HPDE6-E6E7 (cell line): ENCODE data around the gene RANBP2.

ENCODE experiments used
- DNase-seq: peaks from one replicate; pipeline ENCODE4 v3.0.0; 2011; ENCODE audit warnings: missing footprints; ENCODE audit errors: extremely low spot score

The RANBP2 gene

DNA sequence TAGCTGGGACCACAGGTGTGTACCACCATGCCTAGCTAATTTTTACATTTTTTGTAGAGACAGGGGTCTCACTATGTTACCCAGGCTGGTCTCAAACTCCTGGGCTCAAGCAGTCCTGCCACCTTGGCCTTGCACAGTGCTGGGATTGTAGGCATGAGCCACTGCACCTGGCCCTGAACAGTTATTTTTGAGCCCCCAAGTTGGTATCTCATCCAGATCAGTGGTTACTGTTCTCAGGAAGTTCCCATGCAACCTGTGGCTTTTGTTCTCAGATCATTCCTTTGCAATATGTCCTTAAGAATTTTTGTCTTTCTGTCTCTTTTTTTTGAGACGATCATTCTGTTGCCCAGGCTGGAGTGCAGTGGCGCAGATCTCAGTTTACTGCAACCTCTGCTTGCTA lies 59.6 kb downstream of the RANBP2 start:
- no peak for DNase-seq

DNA sequence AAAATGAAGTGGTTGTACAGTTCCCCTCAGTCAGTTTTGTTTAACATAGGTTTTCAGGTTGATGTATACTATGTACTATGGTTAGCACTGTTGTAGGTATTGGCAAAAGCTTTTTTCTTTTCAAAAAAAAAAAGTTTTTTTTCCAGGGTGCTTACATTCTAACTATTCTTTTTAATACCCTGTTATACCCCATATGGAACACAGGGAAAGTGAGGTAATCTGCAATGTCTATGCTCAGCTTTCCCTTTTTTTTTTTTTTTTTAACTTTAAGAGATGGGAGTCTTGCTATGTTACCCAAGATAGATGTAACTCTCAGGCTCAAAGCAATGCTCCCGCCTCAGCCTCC lies 66.7 kb downstream of the RANBP2 start:
- DNase-seq = no peak

DNA sequence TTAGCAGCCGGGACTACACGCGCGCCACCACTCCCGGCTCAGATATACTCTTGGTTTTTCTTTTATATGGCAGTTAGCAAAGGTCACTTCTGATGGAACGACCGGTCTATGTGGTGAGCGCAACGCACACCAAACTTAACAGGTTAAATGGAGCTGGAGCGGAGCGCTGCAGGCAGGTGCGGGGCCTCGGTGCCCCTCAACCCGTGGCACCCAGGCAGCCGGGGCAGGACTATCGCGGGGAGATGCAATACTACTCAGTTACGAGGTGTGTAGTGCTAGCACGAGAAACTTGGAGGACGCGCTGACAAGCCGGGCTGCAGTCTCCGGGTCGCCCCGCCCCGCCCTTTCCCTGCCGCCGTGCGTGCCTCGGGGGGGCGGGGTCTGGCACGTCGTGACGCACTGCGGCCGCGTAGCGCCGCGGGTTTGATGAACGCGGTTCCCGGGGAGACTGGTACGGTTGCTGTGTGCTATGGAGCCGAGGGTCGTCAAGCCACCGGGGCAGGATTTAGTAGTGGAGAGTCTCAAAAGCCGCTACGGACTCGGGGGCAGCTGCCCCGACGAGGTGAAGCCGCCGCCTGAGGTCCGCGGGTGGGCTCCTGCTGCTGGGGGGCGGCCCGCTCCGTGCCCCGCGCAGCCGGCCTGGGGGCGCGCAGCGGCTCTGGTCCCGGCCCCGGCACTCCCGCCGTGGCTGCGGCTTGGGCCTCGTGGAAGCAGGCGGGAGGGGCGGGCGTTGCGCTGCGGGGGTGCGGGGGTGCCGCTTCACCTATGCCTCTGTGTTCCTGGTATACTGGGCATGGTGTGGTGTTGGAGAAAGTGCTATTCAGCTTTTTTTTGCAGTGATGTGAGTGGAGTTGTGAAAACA lies 67.3 kb downstream of the RANBP2 start, which contains the start of gene CCDC138:
CCDC138 (plus strand) TSS at position 418 of the 862 bp plus-strand sequence; CDS start at position 470, 52 bp downstream.
- DNase-seq = peak; percentile 86

GRCh38 chr2:108787216-108787541 lies 67.9 kb downstream of the RANBP2 start:
- DNase-seq = no peak

DNA sequence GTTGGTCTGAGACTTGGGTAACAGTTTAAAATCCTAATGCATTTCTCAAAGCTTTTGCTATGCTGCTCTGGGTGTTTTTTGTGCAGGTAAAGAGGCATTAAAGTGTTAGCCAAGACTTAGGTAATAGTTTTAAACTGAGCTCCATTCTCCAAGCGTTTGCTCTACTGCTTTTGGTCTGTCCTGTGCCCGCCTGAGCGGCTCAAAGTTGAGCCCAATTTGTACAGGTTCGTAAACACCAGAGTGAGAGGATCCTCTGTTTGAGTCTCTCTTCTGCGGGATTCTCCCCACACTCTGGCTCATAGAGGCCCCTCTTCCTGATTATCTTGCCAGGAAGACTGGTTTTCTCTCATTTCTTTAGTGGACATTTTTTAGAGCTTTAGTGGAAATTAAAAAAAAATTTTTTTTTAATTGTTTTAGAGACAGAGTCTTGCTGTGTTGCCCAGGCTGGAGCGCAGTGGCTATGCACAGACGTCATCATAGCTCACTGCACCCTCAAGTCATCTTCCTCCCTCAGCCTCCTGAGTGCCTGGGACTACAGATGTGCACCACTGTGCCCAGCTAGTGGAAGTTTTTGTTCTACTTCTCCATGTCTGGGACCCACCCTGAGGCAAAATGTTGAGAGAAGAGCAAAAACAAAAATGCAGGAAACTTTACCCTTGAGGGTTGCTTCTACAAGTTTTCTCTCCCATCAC lies 83.9 kb downstream of the RANBP2 start:
- DNase-seq = no peak

DNA sequence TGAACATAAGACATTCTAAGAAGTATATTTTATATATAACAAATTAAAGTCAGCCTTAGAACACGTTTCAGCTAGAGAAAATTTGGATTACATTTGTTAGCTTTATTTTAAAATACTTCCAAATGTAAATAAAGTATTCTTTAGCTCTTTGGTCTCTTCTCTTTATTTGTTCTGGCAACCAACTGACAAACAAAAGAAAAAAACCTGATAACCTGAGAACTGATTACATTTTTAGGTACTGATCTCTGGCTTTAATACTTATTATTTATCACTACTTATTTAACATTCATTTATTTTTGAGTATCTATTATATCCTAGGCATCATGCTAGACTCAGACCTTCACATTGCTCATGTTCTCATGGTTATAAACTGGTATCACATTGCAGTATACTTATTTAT lies 85.8 kb downstream of the RANBP2 start:
- no peak for DNase-seq

- no peak for DNase-seq
These were observed 86.5 kb downstream of the RANBP2 start for GRCh38 chr2:108805782-108806181.

DNA sequence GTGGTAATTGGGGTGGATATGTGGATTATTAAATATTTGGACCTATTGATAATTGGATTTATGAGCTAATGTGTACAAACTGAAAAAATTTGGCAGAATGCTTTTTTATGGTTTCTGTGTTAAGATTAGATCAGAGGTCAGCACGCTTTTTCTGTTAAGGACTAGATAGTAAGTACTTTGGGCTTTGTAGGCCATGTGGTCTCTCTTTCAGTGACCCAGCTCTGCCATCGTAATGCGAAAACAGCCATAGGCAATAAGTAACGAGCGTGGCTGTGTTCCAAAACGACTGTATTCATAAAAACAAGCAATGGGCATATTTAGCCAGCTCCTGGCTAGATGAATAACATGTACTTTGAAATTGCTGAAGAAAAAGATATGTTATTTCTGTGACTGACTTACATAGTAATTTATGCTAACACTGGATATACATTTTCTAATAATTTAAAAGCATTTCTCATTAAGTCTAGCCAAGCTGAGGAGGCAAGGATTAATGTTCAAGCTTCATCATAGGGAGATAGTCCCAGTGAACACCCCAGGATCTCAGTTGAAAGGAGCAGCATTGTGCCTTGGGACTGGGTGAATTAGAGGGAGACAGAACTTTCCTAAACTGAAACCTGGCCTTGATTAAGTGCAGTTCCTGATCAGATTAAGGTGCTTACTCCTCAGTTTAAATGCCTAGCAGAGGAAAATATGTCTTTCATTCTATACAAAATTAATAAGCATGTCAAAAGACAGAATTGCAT lies 87.3 kb downstream of the RANBP2 start:
- no peak for DNase-seq

DNA sequence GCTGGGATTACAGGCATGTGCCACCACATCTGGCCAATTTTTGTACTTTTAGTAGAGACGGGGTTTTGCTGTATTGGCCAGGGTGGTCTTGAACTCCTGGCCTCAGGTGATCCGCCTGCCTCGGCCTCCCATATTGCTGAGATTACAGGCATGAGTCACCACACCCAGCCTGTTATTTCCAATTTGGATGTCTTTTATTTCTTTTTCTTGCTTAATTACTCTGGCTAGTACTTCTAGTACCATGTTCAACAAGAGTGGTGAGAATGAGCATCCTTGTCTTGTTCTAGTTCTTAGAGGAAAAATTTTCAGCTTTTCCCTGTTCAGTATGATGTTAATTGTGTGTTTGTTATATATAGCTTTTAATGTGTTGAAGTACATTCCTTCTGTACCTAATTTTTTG lies 90.7 kb downstream of the RANBP2 start:
- no peak for DNase-seq

DNA sequence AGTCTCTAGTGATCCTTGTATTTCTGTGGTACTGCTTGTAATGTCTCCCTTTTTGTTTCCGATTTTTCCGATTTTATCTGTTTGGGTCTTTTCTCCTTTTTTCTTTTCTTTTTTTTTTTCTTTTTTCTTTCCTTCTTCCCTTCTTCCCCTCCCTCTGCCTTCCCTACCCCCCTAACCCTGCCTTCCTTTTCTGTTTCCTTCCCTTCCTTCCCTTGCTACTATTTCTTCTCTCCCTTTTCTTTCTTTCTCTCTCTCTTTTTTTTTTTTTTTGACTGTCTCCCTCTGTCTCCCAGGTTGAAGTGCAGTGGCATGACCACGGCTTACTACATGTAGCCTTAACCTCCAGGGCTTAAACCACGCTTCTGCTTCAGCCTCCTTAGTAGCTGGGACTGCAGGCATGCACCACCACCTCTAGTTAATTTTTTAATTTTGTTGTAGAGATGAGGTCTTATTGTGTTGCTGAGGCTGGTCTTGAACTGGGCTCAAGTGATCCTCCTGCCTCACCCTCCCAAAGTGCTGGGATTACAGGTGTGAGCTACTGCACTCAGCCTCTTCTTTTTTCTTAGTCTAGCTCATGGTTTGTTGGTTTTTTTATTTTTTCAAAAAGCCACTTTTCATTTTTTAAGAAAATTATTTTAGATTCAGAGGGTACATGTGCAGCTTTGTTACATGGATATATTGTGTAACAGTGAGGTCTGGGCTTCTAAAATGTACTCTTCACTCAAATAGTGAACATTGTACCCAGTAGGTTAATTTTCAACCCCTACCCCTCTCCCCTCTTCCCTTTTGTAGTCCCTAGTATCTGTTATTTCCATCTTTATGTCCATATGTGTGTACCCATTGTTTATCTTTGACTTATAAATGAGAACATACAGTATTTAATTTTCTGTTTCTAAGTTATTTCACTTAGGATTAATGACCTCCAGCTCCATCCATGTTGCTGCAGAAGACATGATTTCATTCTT lies 92.0 kb downstream of the RANBP2 start:
- DNase-seq = no peak

DNA sequence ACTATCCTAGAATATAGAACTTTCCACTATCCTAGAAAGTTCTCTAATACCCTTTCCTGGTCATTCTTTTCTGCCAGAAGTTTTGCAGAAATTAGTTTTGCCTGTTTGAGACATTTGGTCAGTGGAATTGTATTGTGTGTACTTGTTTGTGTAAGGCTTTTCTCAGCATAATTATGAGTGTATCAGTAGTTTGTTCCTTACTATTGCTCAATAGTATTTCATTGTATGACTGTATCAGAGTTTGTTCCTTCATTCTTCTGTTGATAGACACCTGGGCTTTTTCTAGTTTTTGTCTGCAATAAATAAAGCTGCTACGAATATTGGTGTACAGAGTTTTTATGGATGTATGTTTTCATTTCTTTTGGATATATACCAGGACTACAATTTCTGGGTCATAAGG lies 94.5 kb downstream of the RANBP2 start:
- DNase-seq = no peak

- no peak for DNase-seq
These were observed 101.2 kb downstream of the RANBP2 start for GRCh38 chr2:108820482-108820881.

- no peak for DNase-seq
These were observed 104.0 kb downstream of the RANBP2 start for GRCh38 chr2:108823286-108823685.

DNA sequence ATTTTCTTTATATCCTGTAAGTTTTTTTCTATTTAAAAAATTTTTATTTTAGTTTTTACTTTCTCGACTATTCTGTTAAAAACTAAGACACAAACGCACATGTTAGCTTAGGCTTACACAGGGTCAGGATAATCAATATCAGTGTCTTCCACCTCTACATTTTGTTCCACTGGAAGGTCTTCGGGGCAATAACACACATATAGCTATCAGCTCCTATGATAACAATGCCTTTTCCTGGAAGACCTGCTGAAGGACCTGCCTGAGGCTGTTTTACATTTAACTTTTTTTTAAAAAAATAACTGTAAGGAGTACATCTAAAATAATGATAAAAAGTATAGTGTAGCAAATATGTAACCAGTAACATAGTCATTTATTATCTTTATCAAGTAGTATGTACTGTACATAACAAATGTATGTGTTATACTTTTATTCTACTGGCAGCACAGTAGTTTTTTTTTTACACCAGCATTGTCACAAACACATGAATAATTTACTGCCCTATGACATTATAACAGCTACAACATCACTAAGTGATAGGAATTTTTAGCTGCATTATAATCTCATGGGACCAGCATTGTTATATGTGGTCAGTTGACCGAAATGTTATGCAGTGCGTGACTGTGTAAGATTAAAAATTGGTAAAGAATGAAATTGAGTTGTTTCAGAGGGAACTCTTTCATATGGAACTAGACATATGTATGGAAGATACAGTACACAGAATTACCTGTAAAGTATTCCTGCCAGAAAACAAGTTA lies 105.2 kb downstream of the RANBP2 start:
- DNase-seq = no peak

GRCh38 chr2:108825254-108825653 lies 106.0 kb downstream of the RANBP2 start:
- DNase-seq = no peak

GRCh38 chr2:108825736-108826135 lies 106.5 kb downstream of the RANBP2 start:
- DNase-seq = no peak

- no peak for DNase-seq
These were observed 110.5 kb downstream of the RANBP2 start for GRCh38 chr2:108829578-108830310.

DNA sequence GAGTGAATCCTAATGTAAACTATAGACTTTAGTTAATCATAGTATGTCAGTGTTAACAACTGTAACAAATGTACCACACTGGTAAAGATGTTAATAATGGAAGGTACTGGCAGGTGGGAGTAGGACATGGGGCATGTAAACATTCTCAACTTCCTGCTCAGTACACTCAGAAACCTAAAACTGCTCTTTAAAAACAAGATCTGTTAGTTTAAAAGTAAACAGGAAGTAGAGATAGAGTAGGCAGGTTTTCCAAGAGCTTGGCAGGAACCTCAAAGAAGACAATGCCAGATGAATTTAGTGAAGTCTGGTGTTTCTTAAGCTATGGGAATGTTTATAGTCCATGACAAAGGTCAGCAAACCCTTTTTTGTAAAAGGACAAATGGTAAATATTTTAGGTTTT lies 113.9 kb downstream of the RANBP2 start:
- no peak for DNase-seq

DNA sequence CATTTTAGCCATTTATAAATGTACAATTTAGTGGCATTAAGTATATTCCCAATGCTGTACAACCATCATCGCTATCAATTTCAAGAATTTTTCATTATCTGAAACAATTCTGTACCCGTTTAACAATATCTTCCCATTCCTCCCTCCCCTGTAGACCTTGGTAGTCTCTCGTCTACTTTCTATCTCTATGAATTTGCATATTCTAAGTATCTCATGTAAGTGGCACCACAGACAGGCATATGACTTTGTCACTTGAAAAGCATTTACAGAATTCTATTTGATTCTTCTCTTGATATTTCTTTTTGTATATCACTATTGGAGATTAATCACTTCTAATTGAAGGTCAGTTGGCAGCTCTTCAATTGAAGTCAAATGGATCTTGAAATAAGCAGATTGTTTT lies 115.3 kb downstream of the RANBP2 start:
- no peak for DNase-seq

DNA sequence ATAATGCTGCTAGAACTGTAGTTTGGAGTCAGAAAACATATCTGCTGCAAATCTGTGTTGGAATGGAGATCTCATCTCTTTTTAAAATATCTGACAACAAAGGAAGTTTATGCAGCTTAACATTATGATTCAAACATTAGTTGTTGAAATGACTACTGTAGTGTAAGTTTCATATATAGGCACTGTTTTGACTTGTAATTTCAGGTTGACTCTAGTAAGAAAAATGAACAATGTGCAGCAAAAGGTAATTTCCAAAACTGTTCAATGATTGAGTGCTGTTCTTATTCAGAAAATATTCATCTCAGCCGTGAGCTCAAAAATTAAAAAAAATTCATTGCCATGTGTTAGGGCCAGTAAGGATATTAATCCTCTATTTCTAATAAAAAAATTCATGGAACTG lies 115.8 kb downstream of the RANBP2 start:
- DNase-seq = no peak
